ENCODE results near the gene PPM1H. TPM values are rescaled to one million over a fixed set of nuclear protein-coding genes. Genes with fewer than 3 reads are reported as not detected.

PPM1H gene
- total and polyA plus RNA-seq, 2 of the 8 experiments (the other 6 are each of a cell fraction or from before 2014, with no cell fraction given): 16.4 to 36.1 TPM

- TF ChIP-seq EGR1 (IDR thresholded peaks at IDR 0.05; ENCODE audit: borderline replicate concordance, low read depth, low read length) (no peak), MAX (IDR thresholded peaks at IDR 0.05) (no peak)
Measured at GRCh38 chr12:62919838-62920237, 15.1 kb downstream of the PPM1H start (continued).
